Natural killer cell (primary cell): ENCODE data around the gene KLHL34. TPM values are rescaled to one million over a fixed set of nuclear protein-coding genes. Genes with fewer than 3 reads are reported as not detected.

Experiments used
- ATAC-seq, 3 donors: fragments of 150-1000 bp in 2 of 3; fragments of 200-7000 bp in 1 of 3; cut with Tn5 transposase; 1 replicate in 1 of 3; 2 replicates in 2 of 3; pipeline ENCODE4 v1.10.0; 2021; ENCODE audit warnings: mild to moderate bottlenecking in 2 of 3, moderate library complexity in 2 of 3
- DNase-seq, 2 donors: peaks; one replicate each; pipeline versions ENCODE4 v3.0.0 to v3.0.0-alpha.2; 2013 to 2021; ENCODE audit warnings: mixed read lengths in 1 of 2
- H3K27ac ChIP-seq: one replicate; pipeline ENCODE4 v1.5.1; 2013; ENCODE audit warnings: mild to moderate bottlenecking, low read length
- H3K27me3 ChIP-seq: one replicate; pipeline ENCODE4 v1.6.1; 2013; ENCODE audit warnings: low read length; ENCODE audit not compliant: control insufficient read depth, insufficient read depth
- H3K36me3 ChIP-seq: one replicate; pipeline ENCODE4 v1.6.1; 2013; ENCODE audit warnings: low read length; ENCODE audit not compliant: control insufficient read depth, insufficient read depth
- H3K4me1 ChIP-seq: one replicate; pipeline ENCODE4 v1.6.1; 2013; ENCODE audit warnings: low read length; ENCODE audit not compliant: control insufficient read depth, insufficient read depth
- H3K4me3 ChIP-seq: one replicate; pipeline ENCODE4 v1.5.1; 2013; ENCODE audit warnings: low read length
- H3K9me3 ChIP-seq: one replicate; pipeline ENCODE4 v1.6.1; 2013; ENCODE audit warnings: low read length; ENCODE audit not compliant: control insufficient read depth, insufficient read depth
- H3K27ac Mint-ChIP-seq, 2 donors: one replicate each; pipeline ENCODE4 v1.8.0; 2022; ENCODE audit warnings: mild to moderate bottlenecking in 2 of 2, mixed read lengths in 2 of 2, moderate library complexity in 1 of 2
- H3K27me3 Mint-ChIP-seq, 2 donors: one replicate each; pipeline ENCODE4 v1.8.0; 2022; ENCODE audit warnings: low read depth in 2 of 2, mixed read lengths in 2 of 2
- H3K36me3 Mint-ChIP-seq: one replicate; pipeline ENCODE4 v1.8.0; 2022; ENCODE audit warnings: mixed read lengths
- H3K4me1 Mint-ChIP-seq, 2 donors: one replicate each; pipeline ENCODE4 v1.8.0; 2022; ENCODE audit warnings: mixed read lengths in 2 of 2
- H3K4me3 Mint-ChIP-seq: one replicate; pipeline ENCODE4 v1.8.0; 2022; ENCODE audit warnings: mild to moderate bottlenecking, moderate library complexity, mixed read lengths
- H3K9me3 Mint-ChIP-seq, 2 donors: one replicate each; pipeline ENCODE4 v1.8.0; 2022; ENCODE audit warnings: mixed read lengths in 2 of 2
- CTCF ChIP-seq: fragments of 200-600 bp; IDR thresholded peaks from one replicate; pipeline ENCODE4 v1.8.0; 2022; ENCODE audit warnings: antibody characterized with exemption
- WGBS: methylation state at CpG from one replicate; pipeline ENCODE4 v1.1.7; 2013; ENCODE audit warnings: missing lambda C conversion rate; ENCODE audit not compliant: insufficient coverage; 5-methylcytosine and 5-hydroxymethylcytosine counted together
- intact Hi-C: fragments of 100-400 bp; cut with micrococcal nuclease; formaldehyde crosslinking; loops from one replicate; pipeline ENCODE4 v1.14.2; 2022
- total RNA-seq, 4 donors: library from RNA; stranded (reverse); fragments of 120-200 nt in 1 of 4; gene quantifications; one replicate each; pipeline versions ENCODE4 v1.2.3 to v1.2.4, GENCODE V29; 2013 to 2022

The KLHL34 gene
- total RNA-seq, 3 donors from 2014 or later (not counting 1 experiment from before 2014, with no cell fraction given) = not detected

- H3K4me3 Mint-ChIP-seq = no peak overlapping the region
- no peaks in the 10 kb centered on the region for H3K4me1 Mint-ChIP-seq
- H3K9me3 ChIP-seq = no peaks in the 10 kb centered on the region
- no peaks in the 10 kb centered on the region for H3K27me3 Mint-ChIP-seq
- 84% methylated on average over 5 of the region's 5 CpGs for WGBS
- no peaks in the 10 kb centered on the region for H3K27me3 ChIP-seq
- no peak for DNase-seq
- intact Hi-C loops = no loop called here
- TF ChIP-seq CTCF = no peak
- H3K4me1 ChIP-seq = no peaks in the 10 kb centered on the region
- H3K4me3 ChIP-seq = no peak overlapping the region
- no peak overlapping the region for H3K27ac Mint-ChIP-seq
- H3K9me3 Mint-ChIP-seq = no peaks in the 10 kb centered on the region
- no peak overlapping the region for H3K27ac ChIP-seq
- no peaks in the 10 kb centered on the region for H3K36me3 ChIP-seq
- no peaks in the 10 kb centered on the region for H3K36me3 Mint-ChIP-seq
- no peak for ATAC-seq
Measured at GRCh38 chrX:21612154-21612553, 46.0 kb downstream of the KLHL34 start.

- H3K4me3 Mint-ChIP-seq = no peak overlapping the region
- WGBS = no CpG with 5 or more reads among the region's 1 CpG
Measured at GRCh38 chrX:21610168-21610567, 48.0 kb downstream of the KLHL34 start.

GRCh38 chrX:21606002-21606401 lies 52.1 kb downstream of the KLHL34 start:
- H3K27ac ChIP-seq = no peak overlapping the region
- intact Hi-C loops = no loop called here
- TF ChIP-seq CTCF = no peak
- ATAC-seq (no peak), DNase-seq (no peak)
- H3K4me3 ChIP-seq = no peak overlapping the region
- Mint-ChIP-seq H3K36me3 (no peaks in the 10 kb centered on the region), H3K9me3 (no peaks in the 10 kb centered on the region), H3K27me3 (no peaks in the 10 kb centered on the region), H3K4me3 (no peak overlapping the region), H3K4me1 (no peaks in the 10 kb centered on the region), H3K27ac (no peak overlapping the region)
- no peaks in the 10 kb centered on the region for H3K9me3 ChIP-seq
- H3K4me1 ChIP-seq = no peaks in the 10 kb centered on the region
- H3K27me3 ChIP-seq = no peaks in the 10 kb centered on the region
- H3K36me3 ChIP-seq = no peaks in the 10 kb centered on the region

More at GRCh38 chrX:21610168-21610567, 48.0 kb downstream of the KLHL34 start:
- Histone ChIP-seq H3K4me1 (no peaks in the 10 kb centered on the region), H3K27ac (no peak overlapping the region), H3K4me3 (no peak overlapping the region), H3K27me3 (no peaks in the 10 kb centered on the region), H3K36me3 (no peaks in the 10 kb centered on the region), H3K9me3 (no peaks in the 10 kb centered on the region)
- Mint-ChIP-seq H3K9me3 (no peaks in the 10 kb centered on the region), H3K36me3 (no peaks in the 10 kb centered on the region), H3K4me1 (no peaks in the 10 kb centered on the region), H3K27ac (no peak overlapping the region), H3K27me3 (no peaks in the 10 kb centered on the region)
- no peak for TF ChIP-seq CTCF
- ATAC-seq (no peak), DNase-seq (no peak)
- intact Hi-C loops = no loop called here

Other genes with a start within 250 kb of the KLHL34 start
- not detected for gene SMPX, start 99.8 kb upstream of the KLHL34 start, total RNA-seq
- gene MBTPS2, start 181.3 kb upstream of the KLHL34 start, total RNA-seq = 1 to 10 TPM; 5.0 to 7.5 (median 5.6) TPM
- 1 to 10 TPM in 2 of 3 donors, under 1 TPM in 1; 0.92 to 1.9 (median 1.2) TPM for gene YY2, start 197.7 kb upstream of the KLHL34 start, total RNA-seq